Measurements from ENCODE around the gene SLC24A3. TPM values are rescaled to one million over a fixed set of nuclear protein-coding genes. Genes with fewer than 3 reads are reported as not detected.

The SLC24A3 gene
- total RNA-seq, 1 donor from 2014 or later, result 0.08 TPM

DNA sequence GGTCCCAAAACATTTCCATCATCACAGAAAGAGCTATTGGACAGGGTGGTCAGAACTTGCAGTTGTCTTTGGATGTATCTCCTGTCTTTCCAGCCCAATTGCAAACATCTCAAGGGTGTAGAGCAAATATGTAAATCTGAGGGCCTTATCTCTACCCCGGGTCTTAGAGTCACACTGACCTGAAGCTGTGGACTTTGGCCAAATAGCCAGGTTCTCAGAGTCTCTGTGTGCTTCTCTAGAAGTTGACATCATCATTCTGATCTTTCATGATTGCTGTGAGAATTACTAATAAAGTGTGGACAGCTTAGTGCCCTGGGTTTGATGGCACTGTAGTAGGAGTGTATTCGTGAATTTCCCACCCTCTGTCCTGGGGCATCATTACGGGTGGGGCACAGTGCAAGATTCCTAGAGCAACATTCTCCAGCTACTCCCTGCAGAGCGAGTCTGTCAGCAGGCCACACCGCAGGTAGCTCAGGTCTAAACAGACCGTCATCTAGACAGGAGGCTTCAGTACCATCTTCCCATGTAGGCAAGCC lies 71.1 kb downstream of the SLC24A3 start:
- TF ChIP-seq, protein P1, sequence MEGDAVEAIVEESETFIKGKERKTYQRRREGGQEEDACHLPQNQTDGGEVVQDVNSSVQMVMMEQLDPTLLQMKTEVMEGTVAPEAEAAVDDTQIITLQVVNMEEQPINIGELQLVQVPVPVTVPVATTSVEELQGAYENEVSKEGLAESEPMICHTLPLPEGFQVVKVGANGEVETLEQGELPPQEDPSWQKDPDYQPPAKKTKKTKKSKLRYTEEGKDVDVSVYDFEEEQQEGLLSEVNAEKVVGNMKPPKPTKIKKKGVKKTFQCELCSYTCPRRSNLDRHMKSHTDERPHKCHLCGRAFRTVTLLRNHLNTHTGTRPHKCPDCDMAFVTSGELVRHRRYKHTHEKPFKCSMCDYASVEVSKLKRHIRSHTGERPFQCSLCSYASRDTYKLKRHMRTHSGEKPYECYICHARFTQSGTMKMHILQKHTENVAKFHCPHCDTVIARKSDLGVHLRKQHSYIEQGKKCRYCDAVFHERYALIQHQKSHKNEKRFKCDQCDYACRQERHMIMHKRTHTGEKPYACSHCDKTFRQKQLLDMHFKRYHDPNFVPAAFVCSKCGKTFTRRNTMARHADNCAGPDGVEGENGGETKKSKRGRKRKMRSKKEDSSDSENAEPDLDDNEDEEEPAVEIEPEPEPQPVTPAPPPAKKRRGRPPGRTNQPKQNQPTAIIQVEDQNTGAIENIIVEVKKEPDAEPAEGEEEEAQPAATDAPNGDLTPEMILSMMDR (IDR thresholded peaks at IDR 0.05; ENCODE audit: insufficient read depth, low read length, poor library complexity, severe bottlenecking), result no peak
- H3K36me3 ChIP-seq (ENCODE audit: control insufficient read depth, insufficient read depth, low read length), result no peaks in the 10 kb centered on the region
- no peak overlapping the region for H3K4me3 ChIP-seq (ENCODE audit: low read depth, low read length)
- no peaks in the 10 kb centered on the region for H3K27me3 ChIP-seq (ENCODE audit: control insufficient read depth, insufficient read depth, low read length)
- no peak for DNase-seq (ENCODE audit: low read depth)

- TF ChIP-seq, protein P1 (IDR thresholded peaks at IDR 0.05; ENCODE audit: insufficient read depth, low read length, poor library complexity, severe bottlenecking), result no peak
- no peak for DNase-seq (ENCODE audit: low read depth)
- no peaks in the 10 kb centered on the region for H3K27me3 ChIP-seq (ENCODE audit: control insufficient read depth, insufficient read depth, low read length)
- no peaks in the 10 kb centered on the region for H3K36me3 ChIP-seq (ENCODE audit: control insufficient read depth, insufficient read depth, low read length)
- H3K4me3 ChIP-seq (ENCODE audit: low read depth, low read length), result no peak overlapping the region
These were observed 72.1 kb downstream of the SLC24A3 start for GRCh38 chr20:19284400-19285178.

GRCh38 chr20:19285436-19285835 lies 73.0 kb downstream of the SLC24A3 start:
- no peak for DNase-seq (ENCODE audit: low read depth)
- H3K4me3 ChIP-seq (ENCODE audit: low read depth, low read length), result no peak overlapping the region
- no peaks in the 10 kb centered on the region for H3K36me3 ChIP-seq (ENCODE audit: control insufficient read depth, insufficient read depth, low read length)
- H3K27me3 ChIP-seq (ENCODE audit: control insufficient read depth, insufficient read depth, low read length), result no peaks in the 10 kb centered on the region
- TF ChIP-seq, protein P1 (IDR thresholded peaks at IDR 0.05; ENCODE audit: insufficient read depth, low read length, poor library complexity, severe bottlenecking), result no peak

- TF ChIP-seq, protein P1 (IDR thresholded peaks at IDR 0.05; ENCODE audit: insufficient read depth, low read length, poor library complexity, severe bottlenecking), result no peak
- no peak for DNase-seq (ENCODE audit: low read depth)
- H3K36me3 ChIP-seq (ENCODE audit: control insufficient read depth, insufficient read depth, low read length), result no peaks in the 10 kb centered on the region
- no peaks in the 10 kb centered on the region for H3K27me3 ChIP-seq (ENCODE audit: control insufficient read depth, insufficient read depth, low read length)
- no peak overlapping the region for H3K4me3 ChIP-seq (ENCODE audit: low read depth, low read length)
These were observed 75.6 kb downstream of the SLC24A3 start for GRCh38 chr20:19288061-19288460.

DNA sequence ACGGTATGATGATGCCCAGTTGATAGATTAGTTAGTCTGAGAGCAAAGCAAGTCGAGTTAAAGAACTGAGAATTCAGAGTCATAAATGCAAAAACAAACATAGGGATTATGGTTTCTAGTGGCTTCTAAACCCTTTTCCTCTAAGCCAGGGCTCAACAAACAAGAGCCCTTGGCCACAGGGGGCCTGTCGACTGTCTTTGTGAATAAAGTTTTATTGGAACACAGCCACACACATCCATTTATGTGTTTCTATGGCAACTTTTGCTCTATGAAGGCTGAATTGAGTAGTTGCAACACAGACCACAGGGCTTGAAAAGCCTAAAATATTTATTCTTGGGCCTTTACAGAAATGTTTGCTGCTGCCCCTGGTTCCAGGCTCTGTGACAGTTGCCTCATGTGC lies 76.2 kb downstream of the SLC24A3 start:
- no peaks in the 10 kb centered on the region for H3K36me3 ChIP-seq (ENCODE audit: control insufficient read depth, insufficient read depth, low read length)
- no peak overlapping the region for H3K4me3 ChIP-seq (ENCODE audit: low read depth, low read length)
- no peak for DNase-seq (ENCODE audit: low read depth)
- H3K27me3 ChIP-seq (ENCODE audit: control insufficient read depth, insufficient read depth, low read length), result no peaks in the 10 kb centered on the region
- TF ChIP-seq, protein P1 (IDR thresholded peaks at IDR 0.05; ENCODE audit: insufficient read depth, low read length, poor library complexity, severe bottlenecking), result no peak
